ENCODE results near the gene TEX36.

- TF ChIP-seq CTCF (IDR thresholded peaks at IDR 0.05; ENCODE audit: low read length) (no peak), EZH2 (IDR thresholded peaks at IDR 0.05; ENCODE audit: borderline replicate concordance, low read length) (no peak)
These were observed 74.5 kb downstream of the TEX36 start for GRCh38 chr10:125608474-125608873.
